Upper lobe of right lung (tissue), 1 donor: ENCODE data around the gene CLASP1. TPM values are rescaled to one million over a fixed set of nuclear protein-coding genes. Genes with fewer than 3 reads are reported as not detected.
"Not testable (repeated sequence)": the region's sequence is repeated elsewhere in the genome, so short reads cannot be mapped to it uniquely, and the experiment has no call there.

Experiments used
- ATAC-seq: fragments of 200-7000 bp; cut with Tn5 transposase; one replicate; pipeline ENCODE4 v1.9.1; 2020; ENCODE audit warnings: mild to moderate bottlenecking, moderate library complexity
- DNase-seq: peaks from one replicate; pipeline ENCODE4 v3.0.0-alpha.2; 2020
- H3K27ac ChIP-seq: fragments of 200-600 bp; one replicate; pipeline ENCODE4 v1.8.0; 2022
- H3K27me3 ChIP-seq: fragments of 200-600 bp; one replicate; pipeline ENCODE4 v1.8.0; 2022; ENCODE audit warnings: mild to moderate bottlenecking
- H3K36me3 ChIP-seq: fragments of 200-600 bp; one replicate; pipeline ENCODE4 v1.8.0; 2022
- H3K4me1 ChIP-seq: fragments of 200-600 bp; one replicate; pipeline ENCODE4 v1.8.0; 2022
- H3K4me3 ChIP-seq: fragments of 200-600 bp; one replicate; pipeline ENCODE4 v1.8.0; 2022; ENCODE audit warnings: mild to moderate bottlenecking
- H3K9me3 ChIP-seq: fragments of 200-600 bp; one replicate; pipeline ENCODE4 v1.8.0; 2022
- intact Hi-C: fragments of 100-400 bp; cut with DNase I; formaldehyde crosslinking; loops from one replicate; pipeline ENCODE4 v1.11.0; 2022
- total RNA-seq: library from RNA; stranded (reverse); fragmentation: NEBNext Ultra II Directional; extraction: Animal tissue kit (Norgen Biotek cat#: 25700); gene quantifications from one replicate; pipeline ENCODE4 v1.2.1, GENCODE V29; 2021
- TF ChIP-seq, protein P1 (sequence below): fragments of 200-600 bp; IDR thresholded peaks from one replicate; pipeline ENCODE4 v1.8.0; 2022; ENCODE audit warnings: antibody characterized with exemption
- donor health status: DM: no; HTN: yes; CAD: no; lungs with severe emphysema.

The CLASP1 gene
- total RNA-seq, 1 donor from 2014 or later, result 44.5 TPM

GRCh38 chr2:121648206-121649148 lies 785 bp downstream of the CLASP1 start:
- TF ChIP-seq, protein P1, sequence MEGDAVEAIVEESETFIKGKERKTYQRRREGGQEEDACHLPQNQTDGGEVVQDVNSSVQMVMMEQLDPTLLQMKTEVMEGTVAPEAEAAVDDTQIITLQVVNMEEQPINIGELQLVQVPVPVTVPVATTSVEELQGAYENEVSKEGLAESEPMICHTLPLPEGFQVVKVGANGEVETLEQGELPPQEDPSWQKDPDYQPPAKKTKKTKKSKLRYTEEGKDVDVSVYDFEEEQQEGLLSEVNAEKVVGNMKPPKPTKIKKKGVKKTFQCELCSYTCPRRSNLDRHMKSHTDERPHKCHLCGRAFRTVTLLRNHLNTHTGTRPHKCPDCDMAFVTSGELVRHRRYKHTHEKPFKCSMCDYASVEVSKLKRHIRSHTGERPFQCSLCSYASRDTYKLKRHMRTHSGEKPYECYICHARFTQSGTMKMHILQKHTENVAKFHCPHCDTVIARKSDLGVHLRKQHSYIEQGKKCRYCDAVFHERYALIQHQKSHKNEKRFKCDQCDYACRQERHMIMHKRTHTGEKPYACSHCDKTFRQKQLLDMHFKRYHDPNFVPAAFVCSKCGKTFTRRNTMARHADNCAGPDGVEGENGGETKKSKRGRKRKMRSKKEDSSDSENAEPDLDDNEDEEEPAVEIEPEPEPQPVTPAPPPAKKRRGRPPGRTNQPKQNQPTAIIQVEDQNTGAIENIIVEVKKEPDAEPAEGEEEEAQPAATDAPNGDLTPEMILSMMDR, result no peak
- Histone ChIP-seq H3K4me1 (peaks cover 27% of the 10 kb centered on the region), H3K4me3 (peak overlapping the region; percentile 88), H3K27me3 (no peaks in the 10 kb centered on the region), H3K27ac (peak overlapping the region; percentile 97), H3K9me3 (no peaks in the 10 kb centered on the region), H3K36me3 (no peaks in the 10 kb centered on the region)
- intact Hi-C loops, result no loop called here
- DNase-seq (peak; percentile 76), ATAC-seq (peak; percentile 51)

GRCh38 chr2:121647396-121647795 lies 1.9 kb downstream of the CLASP1 start:
- no peak overlapping the region for H3K27ac ChIP-seq
- no peaks in the 10 kb centered on the region for H3K27me3 ChIP-seq
- DNase-seq (no peak), ATAC-seq (no peak)
- TF ChIP-seq, protein P1, result no peak
- no peaks in the 10 kb centered on the region for H3K9me3 ChIP-seq
- no peaks in the 10 kb centered on the region for H3K36me3 ChIP-seq
- H3K4me3 ChIP-seq, result peak overlapping the region; percentile 88
- H3K4me1 ChIP-seq, result peaks cover 27% of the 10 kb centered on the region
- intact Hi-C loops, result no loop called here

DNA sequence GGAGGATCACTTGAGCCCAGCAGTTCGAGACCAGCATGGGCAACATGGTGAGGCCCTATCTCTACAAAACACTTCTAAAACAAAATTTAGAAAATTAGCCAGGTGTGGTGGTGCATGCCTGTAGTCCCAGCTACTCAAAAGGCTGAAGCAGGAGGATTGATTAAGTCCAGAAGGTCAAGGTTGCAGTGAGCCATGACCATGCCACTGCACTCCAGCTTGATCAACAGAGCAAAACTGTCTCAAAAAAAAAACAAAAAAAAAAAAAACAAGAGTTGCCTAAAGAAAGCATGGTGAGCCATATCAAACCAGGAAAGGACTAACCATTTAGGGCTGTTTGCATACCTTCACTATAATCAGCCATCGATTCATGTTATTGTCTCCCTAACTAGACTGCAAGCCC lies 4.5 kb downstream of the CLASP1 start:
- H3K4me1 ChIP-seq, result peaks cover 14% of the 10 kb centered on the region
- intact Hi-C loops, result no loop called here
- no peak for ATAC-seq

GRCh38 chr2:121643877-121644276 lies 5.4 kb downstream of the CLASP1 start:
- TF ChIP-seq, protein P1, result no peak
- no peak overlapping the region for H3K4me3 ChIP-seq
- no peaks in the 10 kb centered on the region for H3K27me3 ChIP-seq
- DNase-seq, result no peak
- intact Hi-C loops, result no loop called here
- H3K4me1 ChIP-seq, result peaks cover 14% of the 10 kb centered on the region
- ATAC-seq, result no peak
- no peaks in the 10 kb centered on the region for H3K9me3 ChIP-seq
- no peak overlapping the region for H3K27ac ChIP-seq
- no peaks in the 10 kb centered on the region for H3K36me3 ChIP-seq

More for the DNA sequence above, 4.5 kb downstream of the CLASP1 start:
- TF ChIP-seq, protein P1, result no peak
- H3K27ac ChIP-seq, result no peak overlapping the region
- no peaks in the 10 kb centered on the region for H3K27me3 ChIP-seq
- no peaks in the 10 kb centered on the region for H3K9me3 ChIP-seq
- no peak for DNase-seq
- H3K36me3 ChIP-seq, result no peaks in the 10 kb centered on the region
- H3K4me3 ChIP-seq, result no peak overlapping the region

DNA sequence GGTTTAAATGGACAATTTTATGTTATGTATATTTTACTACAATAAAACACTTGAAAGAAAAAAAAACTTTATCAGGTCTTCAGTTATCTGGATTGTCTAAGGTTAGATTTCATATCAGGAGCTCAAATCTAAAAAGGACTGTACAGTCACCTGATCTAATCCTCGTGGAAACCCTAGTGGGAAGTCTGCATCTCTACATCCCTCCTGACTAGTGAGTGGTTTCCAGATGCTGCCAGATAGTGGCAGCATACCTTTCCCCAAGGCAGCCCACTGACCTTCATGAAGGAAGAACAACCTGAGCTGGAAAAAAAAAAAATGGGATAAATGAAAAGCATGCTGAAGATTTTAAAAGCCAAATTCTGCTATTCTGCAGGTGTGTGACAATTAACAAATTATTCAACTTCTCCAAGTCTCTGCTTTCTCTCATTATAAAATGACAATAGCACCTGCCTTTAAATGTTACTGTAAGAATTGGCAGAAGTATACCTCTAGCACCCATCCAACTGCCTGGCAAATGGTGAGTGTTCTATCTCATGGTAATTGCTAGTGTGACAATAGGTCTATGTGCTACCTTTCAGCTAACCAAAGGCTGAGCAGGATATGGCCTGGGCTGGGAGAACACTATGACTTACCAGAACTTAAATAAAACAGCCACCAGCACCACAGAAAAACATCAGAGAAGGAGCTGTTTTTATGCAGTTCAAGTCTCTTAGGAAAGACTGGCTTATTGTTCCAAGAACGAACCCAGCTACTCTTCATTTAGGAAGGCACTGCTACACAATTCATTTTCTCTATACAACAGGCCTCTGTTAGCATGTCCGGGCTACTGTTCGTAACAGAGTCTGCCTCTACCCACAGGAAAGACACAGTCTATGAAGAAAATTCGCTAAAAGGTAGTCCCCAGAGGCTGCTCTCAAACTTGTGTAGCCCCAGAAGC lies 8.6 kb downstream of the CLASP1 start:
- no peak overlapping the region for H3K27ac ChIP-seq
- ATAC-seq (no peak), DNase-seq (no peak)
- intact Hi-C loops, result no loop called here
- H3K9me3 ChIP-seq, result no peaks in the 10 kb centered on the region
- H3K27me3 ChIP-seq, result no peaks in the 10 kb centered on the region
- TF ChIP-seq, protein P1, result no peak
- H3K36me3 ChIP-seq, result no peaks in the 10 kb centered on the region
- H3K4me1 ChIP-seq, result no peaks in the 10 kb centered on the region
- no peak overlapping the region for H3K4me3 ChIP-seq

- H3K27ac ChIP-seq, H3K27me3 ChIP-seq, H3K9me3 ChIP-seq, ATAC-seq, intact Hi-C loops, H3K36me3 ChIP-seq, H3K4me1 ChIP-seq, DNase-seq, H3K4me3 ChIP-seq: not testable (repeated sequence)
Measured at GRCh38 chr2:121639846-121640245, 9.4 kb downstream of the CLASP1 start.
